Keratinocyte (primary cell): ENCODE measurements around the gene RAB27B. TPM values are rescaled to one million over a fixed set of nuclear protein-coding genes. Genes with fewer than 3 reads are reported as not detected.

Source experiments
- DNase-seq: peaks from one replicate; pipeline ENCODE4 v3.0.0-alpha.2; 2011; ENCODE audit warnings: low read depth, missing footprints, low spot score
- FAIRE-seq: peaks from 2 replicates; lab custom pipeline; 2011; peaks lifted over from hg19 to GRCh38; lab: Jason Lieb, UNC
- H2AFZ ChIP-seq: 2 replicates; pipeline ENCODE4 v1.6.0; 2012; ENCODE audit warnings: low read length, control low read depth, inconsistent platforms; ENCODE audit not compliant: control insufficient read depth
- H3K27ac ChIP-seq: 2 replicates; pipeline ENCODE4 v1.5.1; 2011; ENCODE audit warnings: low read length; ENCODE audit not compliant: control insufficient read depth, insufficient read depth
- H3K27me3 ChIP-seq: 3 replicates; pipeline ENCODE4 v1.6.0; 2011; ENCODE audit warnings: low read length; ENCODE audit not compliant: control insufficient read depth, insufficient read depth; ENCODE audit errors: extremely low read depth
- H3K36me3 ChIP-seq, 2 experiments: 2 replicates in 1 of 2; 3 replicates in 1 of 2; pipeline ENCODE4 v1.5.1; 2011; ENCODE audit warnings: low read length in 2 of 2, mild to moderate bottlenecking in 1 of 2; ENCODE audit not compliant: control insufficient read depth in 2 of 2, insufficient read depth in 2 of 2; ENCODE audit errors: extremely low read depth in 1 of 2
- H3K4me1 ChIP-seq: 3 replicates; pipeline ENCODE4 v1.5.1; 2011; ENCODE audit warnings: low read length; ENCODE audit not compliant: control insufficient read depth, insufficient read depth; ENCODE audit errors: extremely low read depth
- H3K4me2 ChIP-seq: 3 replicates; pipeline ENCODE4 v1.6.0; 2011; ENCODE audit warnings: low read depth, low read length; ENCODE audit not compliant: control insufficient read depth, insufficient read depth; ENCODE audit errors: extremely low read depth
- H3K4me3 ChIP-seq, 3 experiments: fragments of 200-600 bp in 1 of 3; sonication (generic) in 1 of 3; 2 replicates in 2 of 3; 3 replicates in 1 of 3; pipeline ENCODE4 v1.5.1; 2011 to 2016; ENCODE audit warnings: low read length in 3 of 3, mild to moderate bottlenecking in 3 of 3, control low read depth in 2 of 3, inconsistent platforms in 1 of 3, low read depth in 1 of 3, mixed read lengths in 1 of 3, mixed run types in 1 of 3, moderate library complexity in 1 of 3; ENCODE audit not compliant: control insufficient read depth in 2 of 3, insufficient read depth in 2 of 3; ENCODE audit errors: extremely low read depth in 1 of 3
- H3K79me2 ChIP-seq: 2 replicates; pipeline ENCODE4 v1.6.0; 2012; ENCODE audit warnings: low read length; ENCODE audit not compliant: control insufficient read depth, insufficient read depth
- H3K9ac ChIP-seq: 3 replicates; pipeline ENCODE4 v1.6.0; 2011; ENCODE audit warnings: low read length; ENCODE audit not compliant: control insufficient read depth, insufficient read depth; ENCODE audit errors: extremely low read depth
- H3K9me1 ChIP-seq: 3 replicates; pipeline ENCODE4 v1.6.0; 2011; ENCODE audit warnings: low read length; ENCODE audit not compliant: control insufficient read depth, insufficient read depth; ENCODE audit errors: extremely low read depth
- H3K9me3 ChIP-seq: 2 replicates; pipeline ENCODE4 v1.5.1; 2012; ENCODE audit warnings: low read depth, low read length; ENCODE audit not compliant: control insufficient read depth
- H4K20me1 ChIP-seq: 3 replicates; pipeline ENCODE4 v1.6.0; 2011; ENCODE audit warnings: low read length; ENCODE audit not compliant: control insufficient read depth, insufficient read depth; ENCODE audit errors: extremely low read depth
- CTCF ChIP-seq, 3 experiments: IDR thresholded peaks in 1 of 3; conservative IDR thresholded peaks in 1 of 3; optimal IDR thresholded peaks in 1 of 3; 2 replicates in 2 of 3; 3 replicates in 1 of 3; pipeline versions ENCODE3 to v1.5.1; 2011; ENCODE audit warnings: low read length in 3 of 3, mild to moderate bottlenecking in 3 of 3, moderate library complexity in 2 of 3, control low read depth in 1 of 3, inconsistent platforms in 1 of 3; ENCODE audit not compliant: insufficient read depth in 2 of 3; ENCODE audit errors: extremely low read depth in 1 of 3
- EZH2 ChIP-seq: IDR thresholded peaks from one replicate; pipeline ENCODE4 v1.6.1; 2012; ENCODE audit warnings: inconsistent platforms, mild to moderate bottlenecking, low read length, moderate library complexity
- dilution Hi-C: fragments of 300-500 bp; cut with MboI; formaldehyde crosslinking; loops from one replicate; pipeline ENCODE4 v1.7.0; 2020; ENCODE audit warnings: low sequenced_read_pairs; ENCODE audit not compliant: extremely low pct_ligation_motif_present
- polyA plus RNA-seq, 5 experiments: library from polyadenylated mRNA; depleted of rRNA in 3 of 5; stranded (reverse) in 3 of 5; stranded (forward) in 1 of 5; unstranded in 1 of 5; fragments of >200 nt; gene quantifications; 1 replicate in 1 of 5; 2 replicates in 3 of 5; 3 replicates in 1 of 5; pipeline versions ENCODE4 v1.2.1 to v1.2.3, GENCODE V29; 2011 to 2012; ENCODE audit warnings: missing spikeins in 2 of 5, low read depth in 1 of 5, low replicate concordance in 1 of 5

Gene RAB27B
- polyA plus RNA-seq, 1 donor (not counting 4 experiments of a cell fraction or from before 2014, with no cell fraction given), result 4.2 TPM

- no peaks in the 10 kb centered on the region for H3K9me1 ChIP-seq
- DNase-seq (no peak), FAIRE-seq (no peak)
- dilution Hi-C loops, result no loop called here
- H3K27ac ChIP-seq, result no peak overlapping the region
- no peaks in the 10 kb centered on the region for H3K9me3 ChIP-seq
- no peaks in the 10 kb centered on the region for H3K27me3 ChIP-seq
- H3K4me2 ChIP-seq, result no peak overlapping the region
- H3K36me3 ChIP-seq, result no peaks in the 10 kb centered on the region
- H2AFZ ChIP-seq, result no peak overlapping the region
- no peaks in the 10 kb centered on the region for H3K4me1 ChIP-seq
- H3K4me3 ChIP-seq, result no peak overlapping the region
- no peak for TF ChIP-seq EZH2
- no peak for TF ChIP-seq CTCF (optimal IDR thresholded peaks at IDR 0.05 in 1 of 3, IDR thresholded peaks at IDR 0.05 in 1 of 3, conservative IDR thresholded peaks at IDR 0.05 in 1 of 3; ENCODE audit: extremely low read depth in 1 of 3, insufficient read depth in 2 of 3, low read length in 3 of 3)
- no peaks in the 10 kb centered on the region for H3K79me2 ChIP-seq
- H3K9ac ChIP-seq, result no peak overlapping the region
- no peaks in the 10 kb centered on the region for H4K20me1 ChIP-seq
Measured at GRCh38 chr18:54916507-54916906, 88.2 kb downstream of the RAB27B start.

DNA sequence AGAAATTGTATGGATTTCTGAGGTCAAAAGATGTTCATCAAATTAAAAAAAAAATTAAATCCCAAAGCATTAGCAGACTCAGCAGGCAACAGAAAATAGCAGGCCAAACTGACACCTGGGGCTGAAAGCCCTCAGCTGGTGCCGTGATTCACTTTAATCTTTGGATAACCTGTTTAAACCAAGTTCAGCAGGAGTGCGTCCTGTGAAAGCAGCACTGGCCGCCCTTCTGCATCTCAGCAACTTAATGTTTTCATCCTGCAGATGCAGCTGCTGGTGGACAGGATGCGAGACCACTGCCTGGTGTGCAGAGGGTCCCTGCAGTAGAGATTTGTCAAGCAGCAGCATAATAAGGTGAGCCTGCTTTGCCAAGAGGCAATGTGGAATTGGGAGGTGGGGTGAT lies 89.8 kb downstream of the RAB27B start:
- Histone ChIP-seq H4K20me1 (no peaks in the 10 kb centered on the region), H3K4me3 (no peak overlapping the region), H3K9me3 (no peaks in the 10 kb centered on the region), H2AFZ (no peak overlapping the region), H3K79me2 (no peaks in the 10 kb centered on the region), H3K9ac (no peak overlapping the region), H3K36me3 (no peaks in the 10 kb centered on the region), H3K27me3 (no peaks in the 10 kb centered on the region), H3K4me1 (no peaks in the 10 kb centered on the region), H3K4me2 (no peak overlapping the region), H3K27ac (no peak overlapping the region), H3K9me1 (no peaks in the 10 kb centered on the region)
- TF ChIP-seq CTCF (optimal IDR thresholded peaks at IDR 0.05 in 1 of 3, IDR thresholded peaks at IDR 0.05 in 1 of 3, conservative IDR thresholded peaks at IDR 0.05 in 1 of 3; ENCODE audit: extremely low read depth in 1 of 3, insufficient read depth in 2 of 3, low read length in 3 of 3) (no peak), EZH2 (no peak)
- DNase-seq (no peak), FAIRE-seq (no peak)
- dilution Hi-C loops, result no loop called here
